ENCODE measurements around the gene AHI1.

Gene AHI1

GRCh38 chr6:135514706-135515105 lies 17.2 kb upstream of the AHI1 start:
- no peak for TF ChIP-seq CTCF (IDR thresholded peaks at IDR 0.05; ENCODE audit: control insufficient read depth, insufficient read depth, low read depth, low read length, missing control alignments)
- H3K4me3 ChIP-seq (ENCODE audit: control insufficient read depth, low read depth, low read length), result no peak overlapping the region
- DNase-seq (ENCODE audit: low read depth), result no peak

GRCh38 chr6:135506270-135506997 lies 8.9 kb upstream of the AHI1 start:
- DNase-seq (ENCODE audit: low read depth), result no peak
- peak; percentile 49 for TF ChIP-seq CTCF (IDR thresholded peaks at IDR 0.05; ENCODE audit: control insufficient read depth, insufficient read depth, low read depth, low read length, missing control alignments)
- no peak overlapping the region for H3K4me3 ChIP-seq (ENCODE audit: control insufficient read depth, low read depth, low read length)

GRCh38 chr6:135505648-135506047 lies 8.1 kb upstream of the AHI1 start:
- TF ChIP-seq CTCF (IDR thresholded peaks at IDR 0.05; ENCODE audit: control insufficient read depth, insufficient read depth, low read depth, low read length, missing control alignments), result no peak
- H3K4me3 ChIP-seq (ENCODE audit: control insufficient read depth, low read depth, low read length), result no peak overlapping the region
- DNase-seq (ENCODE audit: low read depth), result no peak

GRCh38 chr6:135505222-135505621 lies 7.7 kb upstream of the AHI1 start:
- DNase-seq (ENCODE audit: low read depth), result no peak
- TF ChIP-seq CTCF (IDR thresholded peaks at IDR 0.05; ENCODE audit: control insufficient read depth, insufficient read depth, low read depth, low read length, missing control alignments), result no peak
- no peak overlapping the region for H3K4me3 ChIP-seq (ENCODE audit: control insufficient read depth, low read depth, low read length)

- H3K4me3 ChIP-seq (ENCODE audit: control insufficient read depth, low read depth, low read length), result no peak overlapping the region
- TF ChIP-seq CTCF (IDR thresholded peaks at IDR 0.05; ENCODE audit: control insufficient read depth, insufficient read depth, low read depth, low read length, missing control alignments), result no peak
- DNase-seq (ENCODE audit: low read depth), result no peak
These were observed 7.2 kb upstream of the AHI1 start for GRCh38 chr6:135504734-135505133.

- DNase-seq (ENCODE audit: low read depth), result no peak
- no peak overlapping the region for H3K4me3 ChIP-seq (ENCODE audit: control insufficient read depth, low read depth, low read length)
- no peak for TF ChIP-seq CTCF (IDR thresholded peaks at IDR 0.05; ENCODE audit: control insufficient read depth, insufficient read depth, low read depth, low read length, missing control alignments)
These were observed 6.3 kb upstream of the AHI1 start for GRCh38 chr6:135503703-135504475.
